Measurements from ENCODE around the gene POLDIP2.
"Not testable (repeated sequence)": the region's sequence is repeated elsewhere in the genome, so short reads cannot be mapped to it uniquely, and the experiment has no call there.

DNA sequence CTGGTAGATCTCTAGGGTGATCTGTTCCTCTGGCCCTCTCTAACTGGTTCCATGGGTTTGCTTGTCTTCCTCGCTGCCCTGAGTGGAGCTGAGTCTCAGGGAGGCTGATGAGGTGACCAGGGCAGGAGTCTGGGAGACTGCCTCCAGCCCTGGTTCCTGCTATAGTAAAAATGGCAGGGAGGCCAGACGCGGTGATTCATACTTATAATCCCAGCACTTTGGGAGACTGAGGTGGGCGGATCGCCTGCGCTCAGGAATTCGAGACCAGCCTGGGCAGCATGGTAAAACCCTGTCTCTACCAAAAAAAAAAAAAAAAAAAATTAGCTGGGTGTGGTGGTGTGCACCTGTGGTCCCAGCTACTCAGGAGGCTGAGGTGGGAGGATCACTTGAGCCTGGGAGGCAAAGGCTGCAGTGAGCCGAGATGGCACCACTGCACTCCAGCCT is 18.5 kb downstream of the POLDIP2 start:
- TF ChIP-seq, protein P1, sequence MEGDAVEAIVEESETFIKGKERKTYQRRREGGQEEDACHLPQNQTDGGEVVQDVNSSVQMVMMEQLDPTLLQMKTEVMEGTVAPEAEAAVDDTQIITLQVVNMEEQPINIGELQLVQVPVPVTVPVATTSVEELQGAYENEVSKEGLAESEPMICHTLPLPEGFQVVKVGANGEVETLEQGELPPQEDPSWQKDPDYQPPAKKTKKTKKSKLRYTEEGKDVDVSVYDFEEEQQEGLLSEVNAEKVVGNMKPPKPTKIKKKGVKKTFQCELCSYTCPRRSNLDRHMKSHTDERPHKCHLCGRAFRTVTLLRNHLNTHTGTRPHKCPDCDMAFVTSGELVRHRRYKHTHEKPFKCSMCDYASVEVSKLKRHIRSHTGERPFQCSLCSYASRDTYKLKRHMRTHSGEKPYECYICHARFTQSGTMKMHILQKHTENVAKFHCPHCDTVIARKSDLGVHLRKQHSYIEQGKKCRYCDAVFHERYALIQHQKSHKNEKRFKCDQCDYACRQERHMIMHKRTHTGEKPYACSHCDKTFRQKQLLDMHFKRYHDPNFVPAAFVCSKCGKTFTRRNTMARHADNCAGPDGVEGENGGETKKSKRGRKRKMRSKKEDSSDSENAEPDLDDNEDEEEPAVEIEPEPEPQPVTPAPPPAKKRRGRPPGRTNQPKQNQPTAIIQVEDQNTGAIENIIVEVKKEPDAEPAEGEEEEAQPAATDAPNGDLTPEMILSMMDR (IDR thresholded peaks at IDR 0.05), result not testable (repeated sequence)
- not testable (repeated sequence) for TF ChIP-seq POLR2A, EP300 (IDR thresholded peaks at IDR 0.05)

Data from ovary (tissue), 3 donors.